Fibroblast of the aortic adventitia (primary cell): ENCODE results near the gene GSS. TPM values are rescaled to one million over a fixed set of nuclear protein-coding genes. Genes with fewer than 3 reads are reported as not detected.

ENCODE experiments used
- DNase-seq: peaks from one replicate; pipeline ENCODE4 v3.0.0-alpha.2; 2010; ENCODE audit warnings: low read depth
- H3K4me3 ChIP-seq: 2 replicates; pipeline ENCODE4 v1.5.1; 2011; ENCODE audit warnings: low read depth, mild to moderate bottlenecking, control low read depth, low read length, moderate library complexity
- total RNA-seq: library from RNA; depleted of rRNA; stranded (reverse); fragments of >200 nt; gene quantifications from 2 replicates; pipeline ENCODE4 v1.2.3, GENCODE V29; 2012; ENCODE audit warnings: low replicate concordance
- TF ChIP-seq, protein P1 (sequence below): IDR thresholded peaks from 2 replicates; pipeline ENCODE4 v1.5.1; 2011; ENCODE audit warnings: mild to moderate bottlenecking, low read length, control low read depth, inconsistent platforms; ENCODE audit not compliant: insufficient read depth

The GSS gene
- total RNA-seq, 1 donor = 57.8 TPM

DNA sequence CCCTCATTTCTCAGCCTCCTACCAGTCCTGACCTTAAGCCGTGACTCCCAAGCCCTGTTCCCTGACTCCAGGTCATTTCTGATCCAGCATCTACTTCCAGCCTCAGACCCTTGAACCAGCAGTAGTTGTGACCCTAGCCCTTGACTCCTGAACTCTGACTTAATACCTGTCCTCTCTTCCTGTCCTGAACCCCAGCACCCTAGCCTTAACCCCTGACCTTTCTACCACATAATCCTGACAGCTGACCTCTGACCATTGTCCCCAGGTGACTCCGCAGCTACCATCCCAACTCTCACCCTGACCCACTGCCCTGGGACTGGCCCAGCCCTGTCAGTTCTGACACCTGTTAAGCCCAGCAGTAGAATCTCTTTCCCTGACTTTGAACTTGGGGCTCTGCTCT is 42.2 kb upstream of the GSS start:
- no peak overlapping the region for H3K4me3 ChIP-seq
- DNase-seq = no peak
- TF ChIP-seq, protein P1, sequence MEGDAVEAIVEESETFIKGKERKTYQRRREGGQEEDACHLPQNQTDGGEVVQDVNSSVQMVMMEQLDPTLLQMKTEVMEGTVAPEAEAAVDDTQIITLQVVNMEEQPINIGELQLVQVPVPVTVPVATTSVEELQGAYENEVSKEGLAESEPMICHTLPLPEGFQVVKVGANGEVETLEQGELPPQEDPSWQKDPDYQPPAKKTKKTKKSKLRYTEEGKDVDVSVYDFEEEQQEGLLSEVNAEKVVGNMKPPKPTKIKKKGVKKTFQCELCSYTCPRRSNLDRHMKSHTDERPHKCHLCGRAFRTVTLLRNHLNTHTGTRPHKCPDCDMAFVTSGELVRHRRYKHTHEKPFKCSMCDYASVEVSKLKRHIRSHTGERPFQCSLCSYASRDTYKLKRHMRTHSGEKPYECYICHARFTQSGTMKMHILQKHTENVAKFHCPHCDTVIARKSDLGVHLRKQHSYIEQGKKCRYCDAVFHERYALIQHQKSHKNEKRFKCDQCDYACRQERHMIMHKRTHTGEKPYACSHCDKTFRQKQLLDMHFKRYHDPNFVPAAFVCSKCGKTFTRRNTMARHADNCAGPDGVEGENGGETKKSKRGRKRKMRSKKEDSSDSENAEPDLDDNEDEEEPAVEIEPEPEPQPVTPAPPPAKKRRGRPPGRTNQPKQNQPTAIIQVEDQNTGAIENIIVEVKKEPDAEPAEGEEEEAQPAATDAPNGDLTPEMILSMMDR = no peak

DNA sequence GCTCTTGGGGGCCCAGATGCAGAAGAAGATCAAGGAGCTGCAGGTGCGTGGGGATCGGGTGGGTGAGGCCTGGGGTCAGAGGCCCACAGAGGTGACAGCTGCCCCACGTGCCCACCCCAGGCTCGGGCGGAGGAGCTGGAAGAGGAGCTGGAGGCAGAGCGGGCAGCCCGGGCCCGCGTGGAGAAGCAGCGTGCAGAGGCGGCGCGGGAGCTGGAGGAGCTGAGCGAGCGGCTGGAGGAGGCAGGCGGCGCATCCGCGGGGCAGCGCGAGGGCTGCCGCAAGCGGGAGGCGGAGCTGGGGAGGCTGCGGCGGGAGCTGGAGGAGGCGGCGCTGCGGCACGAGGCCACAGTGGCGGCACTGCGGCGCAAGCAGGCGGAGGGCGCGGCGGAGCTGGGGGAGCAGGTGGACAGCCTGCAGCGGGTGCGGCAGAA is 41.5 kb upstream of the GSS start:
- no peak for DNase-seq
- TF ChIP-seq, protein P1 = no peak
- H3K4me3 ChIP-seq = no peak overlapping the region

DNA sequence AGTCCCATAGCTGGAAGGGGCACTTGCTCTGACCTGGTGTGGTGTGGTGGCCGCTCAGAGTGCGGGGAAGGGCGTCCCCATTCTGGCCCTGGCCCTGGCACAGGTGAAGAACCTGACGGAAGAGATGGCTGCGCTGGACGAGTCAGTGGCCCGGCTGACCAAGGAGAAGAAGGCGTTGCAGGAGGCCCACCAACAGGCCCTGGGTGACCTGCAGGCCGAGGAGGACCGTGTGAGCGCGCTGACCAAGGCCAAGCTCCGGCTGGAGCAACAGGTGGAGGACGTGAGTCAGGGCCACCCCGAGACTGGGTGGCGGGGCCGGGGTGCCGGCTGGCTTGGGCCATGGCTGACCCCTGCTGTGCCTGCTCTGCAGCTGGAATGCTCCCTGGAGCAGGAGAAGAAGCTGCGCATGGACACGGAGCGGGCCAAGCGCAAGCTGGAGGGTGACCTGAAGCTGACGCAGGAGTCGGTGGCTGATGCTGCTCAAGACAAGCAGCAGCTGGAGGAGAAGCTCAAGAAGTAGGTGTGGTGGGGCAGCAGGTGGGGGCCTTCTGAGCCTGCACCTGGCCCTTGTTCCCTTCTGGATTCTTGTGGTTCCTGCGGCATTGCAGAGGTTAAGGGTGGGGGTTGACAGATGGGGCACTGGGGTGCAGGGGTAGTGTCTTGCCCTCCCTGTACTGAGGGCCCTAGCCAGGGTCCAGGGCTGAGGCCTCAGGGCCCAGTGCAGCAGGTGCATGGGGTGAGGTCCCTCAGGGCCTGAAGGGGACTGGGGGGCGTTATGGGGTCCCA is 40.8 kb upstream of the GSS start:
- no peak overlapping the region for H3K4me3 ChIP-seq
- TF ChIP-seq, protein P1 = no peak
- DNase-seq = no peak

DNA sequence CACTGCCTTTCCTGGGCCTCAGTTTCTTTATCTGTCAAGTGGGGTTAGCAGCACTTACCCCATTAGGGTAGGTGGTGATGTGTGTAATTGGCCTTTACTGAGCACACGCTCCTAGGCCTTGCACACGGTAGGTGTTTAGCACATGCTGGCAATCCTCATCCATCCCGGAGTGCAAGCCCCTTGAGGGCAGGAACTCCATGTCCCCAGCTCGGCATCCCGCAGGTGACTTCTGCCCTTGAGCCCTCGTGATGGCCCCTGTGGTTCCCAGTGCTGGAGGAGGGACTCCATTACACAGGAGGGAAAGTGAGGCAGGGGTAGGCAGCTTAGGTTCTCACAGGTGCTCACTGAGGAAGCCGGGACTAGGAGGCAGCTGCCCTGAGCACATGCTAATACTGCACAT is 40.1 kb upstream of the GSS start:
- TF ChIP-seq, protein P1 = no peak
- no peak for DNase-seq
- no peak overlapping the region for H3K4me3 ChIP-seq

DNA sequence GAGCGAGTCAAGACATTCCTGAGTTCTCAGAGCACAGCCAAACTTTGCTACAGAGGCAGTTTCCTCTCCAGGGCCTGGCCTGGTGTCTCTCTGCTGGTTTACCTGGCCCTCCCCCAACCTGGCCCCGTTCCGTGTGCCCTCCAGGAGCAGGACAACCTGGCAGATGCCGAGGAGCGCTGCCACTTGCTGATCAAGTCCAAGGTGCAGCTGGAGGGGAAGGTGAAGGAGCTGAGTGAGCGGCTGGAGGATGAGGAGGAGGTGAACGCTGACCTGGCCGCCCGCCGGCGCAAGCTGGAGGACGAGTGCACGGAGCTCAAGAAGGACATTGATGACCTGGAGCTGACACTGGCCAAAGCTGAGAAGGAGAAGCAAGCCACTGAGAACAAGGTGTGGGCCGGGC is 39.6 kb upstream of the GSS start:
- TF ChIP-seq, protein P1 = no peak
- no peak for DNase-seq
- H3K4me3 ChIP-seq = no peak overlapping the region

DNA sequence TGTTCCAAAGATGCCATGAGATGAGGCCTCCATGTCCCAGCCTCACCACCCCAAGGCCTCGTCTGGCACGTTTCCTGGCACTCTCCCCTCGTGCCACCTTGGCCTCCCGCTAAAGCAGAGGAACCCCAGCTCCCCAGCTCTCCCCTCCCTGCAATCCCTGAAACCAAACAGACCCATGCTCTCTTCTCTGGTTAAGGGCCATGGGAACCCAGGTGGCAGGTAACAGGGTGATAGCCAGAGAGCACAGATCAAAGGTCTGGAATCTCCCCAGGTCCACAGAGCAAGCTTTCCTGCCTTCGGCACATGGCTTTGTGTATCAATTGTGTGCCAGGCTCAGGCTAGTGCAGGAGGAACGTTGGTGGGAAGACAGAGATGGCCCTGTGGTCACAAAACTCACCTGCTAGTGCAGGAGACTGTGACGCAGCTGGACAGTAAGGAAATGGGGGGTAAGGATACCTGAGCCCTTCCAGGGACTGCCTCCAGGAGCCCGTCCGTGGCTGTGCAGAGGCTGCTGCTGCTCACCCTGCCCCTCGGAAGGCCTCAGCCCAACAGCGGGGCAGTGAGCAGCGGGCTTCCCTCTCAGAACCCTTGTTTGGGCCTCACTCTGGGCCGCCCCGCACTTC is 39.0 kb upstream of the GSS start:
- TF ChIP-seq, protein P1 = no peak
- DNase-seq = no peak
- H3K4me3 ChIP-seq = no peak overlapping the region
